ENCODE data around the gene SLC1A3.

Gene SLC1A3

GRCh38 chr5:36722900-36723299, 116.5 kb downstream of the SLC1A3 start:
- DNase-seq = peak; percentile 14

GRCh38 chr5:36723912-36724311, 117.5 kb downstream of the SLC1A3 start:
- no peak for DNase-seq

- peak; percentile 33 for DNase-seq
These were observed 118.3 kb downstream of the SLC1A3 start for GRCh38 chr5:36724467-36725332.

GRCh38 chr5:36726317-36726716, 119.9 kb downstream of the SLC1A3 start:
- no peak for DNase-seq

GRCh38 chr5:36726767-36727166, 120.4 kb downstream of the SLC1A3 start:
- no peak for DNase-seq

- peak; percentile 59 for DNase-seq
These were observed 122.5 kb downstream of the SLC1A3 start for GRCh38 chr5:36728697-36729543.

GRCh38 chr5:36730537-36731216, 124.3 kb downstream of the SLC1A3 start:
- no peak for DNase-seq

- DNase-seq = no peak
These were observed 126.8 kb downstream of the SLC1A3 start for GRCh38 chr5:36733183-36733582.

- no peak for DNase-seq
These were observed 128.0 kb downstream of the SLC1A3 start for GRCh38 chr5:36734422-36734821.

- DNase-seq = no peak
These were observed 129.5 kb downstream of the SLC1A3 start for GRCh38 chr5:36735891-36736290.
